SK-N-SH (cell line): ENCODE data around the gene CPAMD8. TPM values are rescaled to one million over a fixed set of nuclear protein-coding genes. Genes with fewer than 3 reads are reported as not detected.

Source experiments
- CTCF ChIA-PET: fragments of 300-600, 350-600 bp; formaldehyde crosslinking; extraction: SDS; loops from one replicate; lab custom pipeline; 2021; lab: Yijun Ruan, JAX
- POLR2A ChIA-PET: fragments of 350-600 bp; sonication (Branson Sonifier 250); formaldehyde crosslinking; extraction: SDS; loops from one replicate; lab custom pipeline; 2020; ENCODE audit warnings: antibody characterized with exemption, inconsistent platforms; lab: Yijun Ruan, JAX
- DNase-seq: peaks from one replicate; pipeline ENCODE4 v3.0.0; 2012
- H2AFZ ChIP-seq: fragments of 200-600 bp; sonication (generic); 2 replicates; pipeline ENCODE4 v1.8.1; 2016; ENCODE audit warnings: antibody characterized with exemption, mild to moderate bottlenecking, low read depth
- H3F3A ChIP-seq: fragments of 200-600 bp; sonication (generic); replicated peaks from 2 replicates; pipeline ENCODE3; 2016; ENCODE audit warnings: antibody characterized with exemption, mild to moderate bottlenecking; ENCODE audit not compliant: insufficient read depth
- H3K27ac ChIP-seq, 2 experiments: fragments of 200-500 bp in 1 of 2; fragments of 200-600 bp in 1 of 2; sonication (Bioruptor generic) in 1 of 2; sonication (generic), shearing (Covaris generic) in 1 of 2; 2 replicates each; pipeline versions ENCODE4 v1.5.1 to v1.6.1; 2014 to 2016; ENCODE audit warnings: low read depth in 2 of 2, inconsistent platforms in 1 of 2, low read length in 1 of 2, mild to moderate bottlenecking in 1 of 2, mixed read lengths in 1 of 2
- H3K27me3 ChIP-seq: fragments of 200-600 bp; sonication (generic), shearing (Covaris generic); 2 replicates; pipeline ENCODE4 v1.6.1; 2016; ENCODE audit warnings: mixed run types; ENCODE audit not compliant: insufficient read depth
- H3K36me3 ChIP-seq, 2 experiments: fragments of 200-500 bp in 1 of 2; fragments of 200-600 bp in 1 of 2; sonication (Bioruptor generic) in 1 of 2; sonication (generic) in 1 of 2; replicated peaks in 1 of 2; 2 replicates each; pipeline versions ENCODE3 to v1.5.1; 2014 to 2016; ENCODE audit warnings: low read length in 1 of 2, mild to moderate bottlenecking in 1 of 2; ENCODE audit not compliant: insufficient read depth in 2 of 2, control insufficient read depth in 1 of 2
- H3K4me1 ChIP-seq, 2 experiments: fragments of 200-500 bp in 1 of 2; fragments of 200-600 bp in 1 of 2; sonication (Bioruptor generic) in 1 of 2; sonication (generic), shearing (Covaris generic) in 1 of 2; 2 replicates each; pipeline versions ENCODE4 v1.5.1 to v1.6.1; 2014 to 2016; ENCODE audit warnings: low read depth in 1 of 2, low read length in 1 of 2, mixed run types in 1 of 2; ENCODE audit not compliant: insufficient read depth in 2 of 2, control insufficient read depth in 1 of 2
- H3K4me2 ChIP-seq: fragments of 200-600 bp; sonication (generic), shearing (Covaris generic); 2 replicates; pipeline ENCODE4 v1.6.1; 2017; ENCODE audit warnings: mixed run types
- H3K4me3 ChIP-seq, 2 experiments: fragments of 200-500 bp in 1 of 2; fragments of 200-600 bp in 1 of 2; sonication (Bioruptor generic) in 1 of 2; sonication (generic), shearing (Covaris generic) in 1 of 2; 2 replicates each; pipeline versions ENCODE4 v1.5.1 to v1.8.1; 2014 to 2016; ENCODE audit warnings: low read depth in 2 of 2, inconsistent platforms in 1 of 2, low read length in 1 of 2, mild to moderate bottlenecking in 1 of 2, mixed read lengths in 1 of 2, moderate library complexity in 1 of 2
- H3K79me2 ChIP-seq: fragments of 200-600 bp; sonication (generic); 2 replicates; pipeline ENCODE4 v1.8.1; 2017; ENCODE audit warnings: mild to moderate bottlenecking; ENCODE audit not compliant: insufficient read depth
- H3K9ac ChIP-seq: fragments of 200-600 bp; sonication (generic); 2 replicates; pipeline ENCODE4 v1.6.1; 2017; ENCODE audit warnings: mixed run types
- H3K9me2 ChIP-seq: fragments of 200-600 bp; sonication (generic); 2 replicates; pipeline ENCODE4 v1.6.1; 2017; ENCODE audit warnings: mixed run types
- H3K9me3 ChIP-seq: fragments of 200-600 bp; sonication (generic); 2 replicates; pipeline ENCODE4 v1.6.1; 2017; ENCODE audit warnings: mixed run types, mild to moderate bottlenecking, moderate library complexity
- H4K20me1 ChIP-seq: fragments of 200-600 bp; sonication (generic); 2 replicates; pipeline ENCODE4 v1.6.1; 2017; ENCODE audit warnings: mild to moderate bottlenecking, mixed run types; ENCODE audit not compliant: insufficient read depth
- CTCF ChIP-seq: fragments of 200-600 bp; sonication (generic); IDR thresholded peaks from 2 replicates; pipeline ENCODE4 v1.6.1; 2017; ENCODE audit warnings: antibody characterized with exemption, mild to moderate bottlenecking, moderate library complexity
- FOXJ3 ChIP-seq: sonication (generic); formaldehyde crosslinking; IDR thresholded peaks from 2 replicates; pipeline ENCODE4 v1.5.1; 2020; ENCODE audit warnings: mild to moderate bottlenecking, missing genetic modification reagents
- MAX ChIP-seq: IDR thresholded peaks from 2 replicates; pipeline ENCODE4 v1.4.0; 2012; ENCODE audit warnings: low read depth
- MEF2A ChIP-seq: IDR thresholded peaks from 2 replicates; pipeline ENCODE4 v1.4.0; 2012; ENCODE audit warnings: low read depth, borderline replicate concordance
- NFIC ChIP-seq: IDR thresholded peaks from 2 replicates; pipeline ENCODE4 v1.4.0; 2012; ENCODE audit warnings: borderline replicate concordance
- NRF1 ChIP-seq: IDR thresholded peaks from 2 replicates; pipeline ENCODE4 v1.6.1; 2012; ENCODE audit warnings: low read depth, mild to moderate bottlenecking, low read length
- PBX3 ChIP-seq: IDR thresholded peaks from 2 replicates; pipeline ENCODE4; 2012
- REST ChIP-seq: IDR thresholded peaks from 2 replicates; pipeline ENCODE4 v1.6.1; 2012; ENCODE audit warnings: mild to moderate bottlenecking, low read depth, low read length, moderate library complexity
- SMC3 ChIP-seq: IDR thresholded peaks from 2 replicates; pipeline ENCODE4 v1.6.1; 2012; ENCODE audit warnings: low read depth, low read length, improper control_type of control experiment
- TAF1 ChIP-seq: IDR thresholded peaks from 2 replicates; pipeline ENCODE4 v1.6.1; 2012; ENCODE audit warnings: low read depth, mild to moderate bottlenecking, low read length, moderate library complexity, borderline replicate concordance
- WGBS: methylation state at CpG from one replicate; pipeline ENCODE4 v1.1.6; 2017; ENCODE audit warnings: low lambda C conversion rate; 5-methylcytosine and 5-hydroxymethylcytosine counted together
- polyA plus RNA-seq, 3 experiments: library from polyadenylated mRNA; depleted of rRNA; stranded (reverse); fragments of >200 nt; gene quantifications; 2 replicates each; pipeline ENCODE4 v1.2.3, GENCODE V29; 2012

Gene CPAMD8
- polyA plus RNA-seq, 1 of the 3 experiments (the other 2 are of a cell fraction): 1.2 TPM

- 98% methylated on average over 14 of the region's 30 CpGs for whole genome bisulfite sequencing
- Histone ChIP-seq H3K36me3 (peaks cover 10 to 55% of the 10 kb centered on the region in 2 experiments), H3K4me3 (no peak overlapping the region), H3K9ac (no peak overlapping the region), H3F3A (no peaks in the 10 kb centered on the region), H2AFZ (no peak overlapping the region), H3K27me3 (no peaks in the 10 kb centered on the region), H3K4me2 (no peak overlapping the region), H3K9me3 (no peaks in the 10 kb centered on the region), H3K27ac (no peak overlapping the region), H3K9me2 (no peaks in the 10 kb centered on the region), H3K79me2 (0 out of 2 replicates have a peak, but pooled peaks cover 3% of the 10 kb centered on the region), H3K4me1 (no peaks in the 10 kb centered on the region), H4K20me1 (no peaks in the 10 kb centered on the region)
- CTCF ChIA-PET: no interaction called here
- TF ChIP-seq NFIC (no peak), MAX (no peak), PBX3 (no peak), TAF1 (no peak), CTCF (no peak), MEF2A (no peak), REST (no peak), FOXJ3 (CRISPR knock-in tag) (no peak), NRF1 (no peak), SMC3 (no peak)
- POLR2A ChIA-PET: no interaction called here
- DNase-seq: no peak
These were observed 157.2 kb downstream of the CPAMD8 start for GRCh38 chr19:16869331-16869972.
